Heart left ventricle (tissue), 16 donors: ENCODE measurements around the gene THAP3. TPM values are rescaled to one million over a fixed set of nuclear protein-coding genes. Genes with fewer than 3 reads are reported as not detected.
A peak's percentile ranks its signal among the peaks of the same experiment; 100 is the strongest.

Experiments used
- ATAC-seq, 4 donors: fragments of 200-7000 bp; cut with Tn5 transposase; one replicate each; pipeline ENCODE4 v1.9.1; 2020 to 2022; ENCODE audit warnings: moderate library complexity in 4 of 4, mild to moderate bottlenecking in 3 of 4, moderate number of reproducible peaks in 1 of 4
- DNase-seq, 5 donors: peaks; one replicate each; pipeline ENCODE4 v3.0.0-alpha.2; 2020
- H3K27ac ChIP-seq, 12 donors: fragments of 200-600 bp; sonication (generic) in 4 of 12; one replicate each; pipeline versions ENCODE4 v1.5.0 to v1.8.0; 2016 to 2022; ENCODE audit warnings: mild to moderate bottlenecking in 2 of 12
- H3K27me3 ChIP-seq, 9 donors: fragments of 200-600 bp; sonication (generic) in 2 of 9; one replicate each; pipeline versions ENCODE4 v1.5.1 to v1.8.0; 2016 to 2022; ENCODE audit warnings: mild to moderate bottlenecking in 3 of 9
- H3K36me3 ChIP-seq, 9 donors: fragments of 200-600 bp; sonication (generic) in 2 of 9; one replicate each; pipeline versions ENCODE4 v1.5.0 to v1.8.0; 2018 to 2022; ENCODE audit warnings: mild to moderate bottlenecking in 2 of 9
- H3K4me1 ChIP-seq, 12 donors: fragments of 200-600 bp; sonication (generic) in 4 of 12; one replicate each; pipeline versions ENCODE4 v1.5.0 to v1.8.0; 2016 to 2022; ENCODE audit warnings: mild to moderate bottlenecking in 3 of 12
- H3K4me3 ChIP-seq, 12 donors: fragments of 200-600 bp; sonication (generic) in 4 of 12; one replicate each; pipeline versions ENCODE4 v1.5.0 to v1.8.0; 2017 to 2022; ENCODE audit warnings: mild to moderate bottlenecking in 9 of 12, moderate library complexity in 4 of 12
- H3K9me3 ChIP-seq, 12 donors: fragments of 200-600 bp; sonication (generic) in 4 of 12; one replicate each; pipeline versions ENCODE4 v1.5.0 to v1.8.0; 2016 to 2022; ENCODE audit warnings: mild to moderate bottlenecking in 1 of 12
- POLR2A ChIP-seq, 2 donors: fragments of 450-650 bp; IDR thresholded peaks; one replicate each; pipeline ENCODE4 v1.6.1; 2017; ENCODE audit warnings: antibody characterized with exemption in 2 of 2, mild to moderate bottlenecking in 2 of 2, moderate library complexity in 2 of 2
- WGBS, 4 donors: extraction: QIAGEN DNeasy Blood & Tissue Kit in 2 of 4; methylation state at CpG; one replicate each; pipeline versions ENCODE4 v1.1.5 to v1.1.7; 2013 to 2018; 5-methylcytosine and 5-hydroxymethylcytosine counted together
- intact Hi-C, 10 donors: fragments of 100-400 bp; cut with DNase I; formaldehyde crosslinking; loops; one replicate each; pipeline versions ENCODE4 v1.11.1 to v1.14.2; 2022
- polyA plus RNA-seq, 2 donors: library from polyadenylated mRNA; stranded (reverse); fragments of 200-250 nt; gene quantifications; one replicate each; pipeline ENCODE4 v1.2.3, GENCODE V29; 2013
- total RNA-seq, 9 donors: library from RNA; depleted of rRNA in 2 of 9; stranded (reverse); fragments of >200 nt in 2 of 9; fragmentation: NEBNext Ultra II Directional in 3 of 9; extraction: Animal tissue kit (Norgen Biotek cat#: 25700) in 3 of 9; gene quantifications; one replicate each; pipeline versions ENCODE4 v1.1.0 to v1.2.4, GENCODE V29; 2016 to 2023
- TF ChIP-seq, protein P1 (sequence below), 12 donors: fragments of 200-600 bp; sonication (generic) in 4 of 12; IDR thresholded peaks; one replicate each; pipeline versions ENCODE4 v1.5.0 to v1.8.0; 2018 to 2022; ENCODE audit warnings: antibody characterized with exemption in 12 of 12, mild to moderate bottlenecking in 5 of 12
- donor health status: ischemic (EF 13 %, LVEDD 7.1; RV severe dilation, severe dysfunction).
- donor health status: healthy with polysubstance abuse.
- donor health status: DM: no; HTN: yes; CAD: no.
- donor health status: DM: no; HTN: no; CAD: no.
- donor health status: ischemic (EF 25% LVEDD 6.9; RV normal size, moderate dysfunction).
- donor health status: ischemic (EF 25% LVEDD 5.7; RV mildly dilated, moderate dysfunction).
- donor health status: healthy.
- donor health status: DM: yes; HTN: yes; CAD: no.
- donor health status: ischemic (EF 35%, LVEDD 5.7; RV mildly dilated, moderate dysfunction).
- donor health status: nonischemic (EF 11% LVEDD 7.7; RV severe dilation, severe dysfunction).
- donor health status: DM: yes; HTN: yes; CAD: no.
- donor health status: PGD.
- donor health status: ischemic (EF 29% LVEDD 5.4; RV normal size, mild dysfunction).
- donor health status: nonischemic (EF 23%, LVEDD 6.1; RV moderate dilation, normal function).

Gene THAP3
- total and polyA plus RNA-seq, 11 donors = 7.5 to 22.1 (median 14.0) TPM

DNA sequence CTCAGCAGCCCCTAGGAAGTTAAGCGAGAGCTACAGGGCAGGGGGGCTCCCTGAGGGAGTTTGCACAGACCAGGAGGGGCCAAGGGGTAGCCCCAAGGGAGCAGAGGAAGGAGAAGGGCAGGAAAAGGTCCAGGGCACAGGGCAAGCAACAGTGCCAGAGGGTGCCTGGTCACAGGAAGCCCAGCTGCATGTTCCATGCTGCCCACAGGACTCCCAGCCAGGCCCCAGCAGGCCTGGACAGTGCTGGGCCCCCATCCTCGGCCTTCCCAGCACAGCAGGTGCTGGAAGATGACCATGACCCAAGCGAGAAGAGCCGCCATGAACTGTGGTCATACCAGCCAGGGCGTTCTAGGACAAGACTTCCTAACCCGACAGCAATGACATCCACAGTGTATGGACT, 33.0 kb upstream of the THAP3 start:
- peaks cover 0 to 93% (median 84%) of the 10 kb centered on the region in 9 donors for H3K36me3 ChIP-seq
- intact Hi-C loops = no loop called here
- DNase-seq (no peak), ATAC-seq (no peak)
- 86 to 95% (median 89%) methylated on average over 6 of the region's 6 CpGs for WGBS, 4 donors
- H3K4me3 ChIP-seq = no peak overlapping the region
- H3K9me3 ChIP-seq = no peaks in the 10 kb centered on the region
- TF ChIP-seq POLR2A (IDR thresholded peaks at IDR 0.05) = no peak
- TF ChIP-seq, protein P1, sequence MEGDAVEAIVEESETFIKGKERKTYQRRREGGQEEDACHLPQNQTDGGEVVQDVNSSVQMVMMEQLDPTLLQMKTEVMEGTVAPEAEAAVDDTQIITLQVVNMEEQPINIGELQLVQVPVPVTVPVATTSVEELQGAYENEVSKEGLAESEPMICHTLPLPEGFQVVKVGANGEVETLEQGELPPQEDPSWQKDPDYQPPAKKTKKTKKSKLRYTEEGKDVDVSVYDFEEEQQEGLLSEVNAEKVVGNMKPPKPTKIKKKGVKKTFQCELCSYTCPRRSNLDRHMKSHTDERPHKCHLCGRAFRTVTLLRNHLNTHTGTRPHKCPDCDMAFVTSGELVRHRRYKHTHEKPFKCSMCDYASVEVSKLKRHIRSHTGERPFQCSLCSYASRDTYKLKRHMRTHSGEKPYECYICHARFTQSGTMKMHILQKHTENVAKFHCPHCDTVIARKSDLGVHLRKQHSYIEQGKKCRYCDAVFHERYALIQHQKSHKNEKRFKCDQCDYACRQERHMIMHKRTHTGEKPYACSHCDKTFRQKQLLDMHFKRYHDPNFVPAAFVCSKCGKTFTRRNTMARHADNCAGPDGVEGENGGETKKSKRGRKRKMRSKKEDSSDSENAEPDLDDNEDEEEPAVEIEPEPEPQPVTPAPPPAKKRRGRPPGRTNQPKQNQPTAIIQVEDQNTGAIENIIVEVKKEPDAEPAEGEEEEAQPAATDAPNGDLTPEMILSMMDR (IDR thresholded peaks at IDR 0.05) = no peak
- peak overlapping the region in 8 of 12 donors; percentile 2 to 68 (median 20) for H3K27ac ChIP-seq
- H3K27me3 ChIP-seq = no peaks in the 10 kb centered on the region
- H3K4me1 ChIP-seq = peaks cover 0 to 94% (median 53%) of the 10 kb centered on the region in 12 donors

DNA sequence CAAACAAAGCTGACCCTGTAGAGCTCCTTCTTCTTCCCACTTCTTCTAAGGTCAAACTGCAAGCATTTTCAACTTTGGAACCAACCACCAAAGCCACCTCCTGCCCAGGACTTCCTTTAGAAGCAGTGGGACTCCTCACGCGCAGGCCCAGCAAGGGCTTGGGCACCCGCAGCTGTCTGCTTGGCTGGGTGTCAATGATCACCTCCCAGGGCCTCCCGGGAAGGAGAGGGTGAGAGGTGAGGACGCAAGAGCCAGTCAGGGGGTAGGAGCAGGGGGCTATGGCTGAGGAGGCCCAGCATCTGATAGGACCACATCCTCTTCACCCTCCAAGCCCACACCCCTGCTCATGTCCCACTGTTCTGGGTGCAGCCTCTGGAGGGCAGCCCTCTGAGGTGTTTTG, 32.2 kb upstream of the THAP3 start:
- DNase-seq (peak in 1 of 5 donors; percentile 50), ATAC-seq (peak in 2 of 4 donors; percentile 38 to 41)
- peaks cover 0 to 99% (median 92%) of the 10 kb centered on the region in 9 donors for H3K36me3 ChIP-seq
- H3K4me1 ChIP-seq = peaks cover 0 to 97% (median 54%) of the 10 kb centered on the region in 12 donors
- no peak overlapping the region for H3K4me3 ChIP-seq
- TF ChIP-seq, protein P1 (IDR thresholded peaks at IDR 0.05) = no peak
- TF ChIP-seq POLR2A (IDR thresholded peaks at IDR 0.05) = no peak
- no peaks in the 10 kb centered on the region for H3K27me3 ChIP-seq
- intact Hi-C loops = no loop called here
- H3K27ac ChIP-seq = peak overlapping the region in 7 of 12 donors; percentile 4 to 68 (median 36)
- no peaks in the 10 kb centered on the region for H3K9me3 ChIP-seq
- WGBS, 4 donors = 30 to 70% (median 42%) methylated on average over 5 of the region's 5 CpGs

DNA sequence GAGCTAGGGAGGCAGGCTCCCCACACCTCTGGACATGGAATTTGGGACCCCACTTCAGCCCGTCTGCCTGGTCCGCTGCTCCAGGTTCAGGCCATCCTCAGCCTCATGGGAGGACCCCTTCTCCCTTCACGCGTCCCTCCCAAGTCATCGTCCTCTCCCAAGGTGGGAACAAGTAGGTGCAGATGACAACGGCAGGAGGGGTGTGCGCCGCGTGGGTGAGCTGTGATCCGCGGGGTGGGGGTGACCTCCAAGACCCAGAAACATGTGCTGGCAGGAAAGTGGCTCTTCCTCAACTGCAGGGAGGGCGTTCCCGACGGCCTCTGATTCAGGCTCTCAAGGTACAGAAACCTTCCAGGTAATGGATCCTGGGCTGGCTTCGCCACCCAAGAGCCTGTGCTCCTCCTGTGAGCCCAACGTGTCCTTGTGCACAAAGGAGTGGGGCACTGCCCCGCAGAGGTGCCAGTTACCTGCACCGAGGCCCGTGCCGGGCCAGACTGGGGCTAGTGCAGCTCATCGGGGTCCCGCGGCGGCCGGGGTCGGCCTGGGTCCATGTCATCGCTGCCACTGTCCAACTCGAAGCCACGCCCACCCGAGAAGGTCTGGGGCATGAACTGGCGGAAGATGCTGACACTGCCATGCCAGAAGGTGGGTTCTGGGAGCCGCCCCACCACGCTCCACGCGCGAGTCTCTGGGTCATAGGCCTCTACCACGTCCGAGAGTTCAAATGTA, 31.6 kb upstream of the THAP3 start:
- peak overlapping the region in 6 of 12 donors; percentile 17 to 68 (median 48) for H3K27ac ChIP-seq
- H3K27me3 ChIP-seq = no peaks in the 10 kb centered on the region
- intact Hi-C loops = no loop called here
- H3K9me3 ChIP-seq = no peaks in the 10 kb centered on the region
- H3K36me3 ChIP-seq = peaks cover 0 to 99% (median 93%) of the 10 kb centered on the region in 9 donors
- WGBS, 4 donors = 89 to 91% (median 91%) methylated on average over 20 to 38 of the region's 38 CpGs
- peaks cover 0 to 97% (median 55%) of the 10 kb centered on the region in 12 donors for H3K4me1 ChIP-seq
- DNase-seq = no peak
- H3K4me3 ChIP-seq = no peak overlapping the region
- ATAC-seq = no peak
- no peak for TF ChIP-seq POLR2A (IDR thresholded peaks at IDR 0.05)

DNA sequence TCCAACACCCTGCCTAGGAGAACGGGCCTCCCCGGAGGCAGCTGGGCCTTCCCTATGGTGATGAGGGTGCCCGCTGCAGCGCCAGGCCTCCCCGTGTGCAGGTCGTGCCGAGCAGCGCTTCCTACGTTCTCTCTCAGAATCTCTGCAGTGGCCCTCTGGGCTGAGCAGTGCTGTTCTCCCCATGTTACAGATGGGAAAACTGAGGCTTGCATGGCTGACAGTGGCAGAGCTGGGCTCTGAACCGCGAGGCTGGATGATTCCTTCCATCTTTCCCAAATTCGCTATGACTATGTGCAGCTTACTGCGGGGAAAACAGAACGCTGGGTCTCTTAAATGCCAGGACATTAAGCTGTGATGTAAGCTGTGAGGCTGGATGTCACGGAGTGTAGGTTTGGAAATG, 30.9 kb upstream of the THAP3 start:
- H3K4me1 ChIP-seq = peaks cover 0 to 97% (median 57%) of the 10 kb centered on the region in 12 donors
- TF ChIP-seq, protein P1 (IDR thresholded peaks at IDR 0.05) = no peak
- TF ChIP-seq POLR2A (IDR thresholded peaks at IDR 0.05) = no peak
- 92 to 96% (median 94%) methylated on average over 7 to 15 of the region's 15 CpGs for WGBS, 4 donors
- H3K36me3 ChIP-seq = peaks cover 0 to 99% (median 93%) of the 10 kb centered on the region in 9 donors
- intact Hi-C loops = no loop called here
- ATAC-seq (no peak), DNase-seq (no peak)
- H3K27me3 ChIP-seq = no peaks in the 10 kb centered on the region
- H3K4me3 ChIP-seq = no peak overlapping the region
- no peak overlapping the region for H3K27ac ChIP-seq
- H3K9me3 ChIP-seq = no peaks in the 10 kb centered on the region
